ENCODE results near the gene ZDHHC8.
A peak's percentile ranks its signal among the peaks of the same experiment; 100 is the strongest.

The ZDHHC8 gene

DNA sequence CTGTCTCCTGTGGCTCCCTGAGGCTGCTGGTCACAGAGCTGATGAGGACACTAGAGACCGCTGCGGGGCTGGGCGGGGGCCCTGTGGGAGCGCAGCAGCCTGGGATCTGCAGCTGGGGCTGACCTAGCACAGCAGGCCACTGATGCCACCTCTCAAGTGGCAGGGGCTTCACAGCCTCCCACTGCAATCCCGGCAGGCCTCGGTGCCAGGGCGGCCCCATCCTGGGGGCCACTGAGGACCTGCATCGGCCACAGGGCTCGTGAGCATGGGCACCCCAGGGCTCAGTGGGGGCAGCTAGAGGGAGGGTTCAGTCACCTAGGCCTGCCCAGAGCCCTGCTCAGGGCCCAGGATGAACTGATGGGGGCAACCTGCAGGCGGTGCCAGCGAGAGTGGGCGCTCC, 33.8 kb downstream of the ZDHHC8 start:
- Histone ChIP-seq H3K4me1 (ENCODE audit: control insufficient read depth, insufficient read depth, low read length) (no peaks in the 10 kb centered on the region), H3K4me3 (ENCODE audit: low read length) (no peak overlapping the region), H3K27me3 (replicated peaks; ENCODE audit: control insufficient read depth, insufficient read depth, low read length) (peaks cover 39% of the 10 kb centered on the region), H3K9me3 (ENCODE audit: control insufficient read depth, low read length) (no peaks in the 10 kb centered on the region), H3K36me3 (ENCODE audit: control insufficient read depth, insufficient read depth, low read length, severe bottlenecking) (no peaks in the 10 kb centered on the region), H3K9ac (ENCODE audit: low read length) (no peak overlapping the region)
- no peak for DNase-seq (ENCODE audit: low read depth)

DNA sequence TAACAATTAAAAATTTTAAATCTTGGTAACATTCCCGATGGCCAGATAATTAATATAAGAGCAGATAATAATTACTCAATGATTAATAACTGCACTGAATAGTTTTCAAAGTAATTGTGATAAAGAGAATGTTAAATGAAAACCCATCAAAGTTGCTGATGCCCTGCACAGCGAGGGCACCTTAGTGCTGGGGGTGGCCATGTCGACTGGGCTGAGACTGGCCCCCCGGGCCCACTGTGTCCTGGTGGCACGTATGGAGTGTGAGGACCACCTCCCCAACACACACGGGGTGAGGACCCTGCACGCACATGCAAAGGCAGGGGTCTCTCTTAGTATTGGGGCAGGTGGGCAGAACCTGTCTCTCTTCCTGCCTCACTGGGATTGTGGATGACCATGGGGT, 34.3 kb downstream of the ZDHHC8 start:
- peaks cover 39% of the 10 kb centered on the region for H3K27me3 ChIP-seq (replicated peaks; ENCODE audit: control insufficient read depth, insufficient read depth, low read length)
- no peaks in the 10 kb centered on the region for H3K9me3 ChIP-seq (ENCODE audit: control insufficient read depth, low read length)
- H3K36me3 ChIP-seq (ENCODE audit: control insufficient read depth, insufficient read depth, low read length, severe bottlenecking), result no peaks in the 10 kb centered on the region
- DNase-seq (ENCODE audit: low read depth), result no peak
- H3K4me3 ChIP-seq (ENCODE audit: low read length), result no peak overlapping the region
- H3K9ac ChIP-seq (ENCODE audit: low read length), result no peak overlapping the region
- H3K4me1 ChIP-seq (ENCODE audit: control insufficient read depth, insufficient read depth, low read length), result no peaks in the 10 kb centered on the region

DNA sequence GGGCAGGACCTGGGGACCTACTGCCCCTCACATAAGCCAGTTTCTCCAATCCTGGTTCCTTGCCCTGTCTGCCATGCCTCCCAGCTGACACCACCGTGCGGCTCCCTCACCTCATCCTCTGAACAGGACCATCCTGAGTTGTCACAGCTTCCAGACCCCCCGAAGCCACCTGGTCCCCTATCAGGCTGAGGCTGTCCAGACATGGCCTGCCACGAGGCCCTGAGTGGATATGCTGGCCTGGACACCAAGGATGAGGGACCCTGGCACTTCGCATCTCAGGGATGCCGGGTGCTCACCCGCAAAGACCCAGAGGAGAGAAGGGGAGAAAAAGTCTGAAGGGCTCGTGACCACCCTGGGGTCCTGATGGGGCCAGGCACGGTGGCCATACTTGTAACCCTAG, 35.1 kb downstream of the ZDHHC8 start:
- peaks cover 34% of the 10 kb centered on the region for H3K27me3 ChIP-seq (replicated peaks; ENCODE audit: control insufficient read depth, insufficient read depth, low read length)
- H3K4me3 ChIP-seq (ENCODE audit: low read length), result no peak overlapping the region
- H3K4me1 ChIP-seq (ENCODE audit: control insufficient read depth, insufficient read depth, low read length), result no peaks in the 10 kb centered on the region
- H3K9me3 ChIP-seq (ENCODE audit: control insufficient read depth, low read length), result no peaks in the 10 kb centered on the region
- H3K36me3 ChIP-seq (ENCODE audit: control insufficient read depth, insufficient read depth, low read length, severe bottlenecking), result no peaks in the 10 kb centered on the region
- no peak overlapping the region for H3K9ac ChIP-seq (ENCODE audit: low read length)
- DNase-seq (ENCODE audit: low read depth), result no peak

DNA sequence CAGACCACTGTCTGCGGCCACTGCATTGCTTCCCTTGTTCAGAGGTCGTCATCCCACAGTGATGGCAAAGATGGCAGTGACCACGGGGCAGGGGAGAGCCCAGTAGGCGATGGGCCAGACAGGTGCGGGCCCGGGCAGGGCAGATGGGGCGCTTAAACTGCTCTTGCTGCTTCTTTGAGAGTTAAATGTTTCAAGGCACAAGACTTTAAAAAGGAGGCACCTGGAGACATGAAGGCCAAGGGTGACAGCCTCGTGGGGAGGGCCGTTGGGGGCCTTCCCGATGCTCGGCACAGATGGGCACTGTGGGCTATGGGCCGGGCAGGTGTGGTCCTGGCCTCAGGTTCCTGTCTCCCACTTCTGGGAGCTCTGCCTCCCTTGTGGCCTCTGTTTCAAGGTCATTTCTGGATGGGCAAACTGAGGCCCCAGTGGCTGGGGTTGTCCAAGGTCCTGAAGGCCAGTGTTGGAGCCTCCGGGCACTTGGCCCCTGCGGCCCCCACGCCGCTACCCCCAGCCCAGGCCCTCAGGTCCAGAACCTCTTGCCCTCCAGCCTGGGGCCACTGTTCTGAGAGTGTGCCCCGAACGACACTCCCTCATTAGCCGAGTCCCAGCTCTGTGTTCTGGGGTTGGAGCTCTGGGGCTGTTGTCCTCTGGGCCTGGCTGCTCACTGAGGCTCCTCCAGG, 36.2 kb downstream of the ZDHHC8 start:
- H3K27me3 ChIP-seq (replicated peaks; ENCODE audit: control insufficient read depth, insufficient read depth, low read length), result peaks cover 34% of the 10 kb centered on the region
- no peak for DNase-seq (ENCODE audit: low read depth)
- no peaks in the 10 kb centered on the region for H3K4me1 ChIP-seq (ENCODE audit: control insufficient read depth, insufficient read depth, low read length)

DNA sequence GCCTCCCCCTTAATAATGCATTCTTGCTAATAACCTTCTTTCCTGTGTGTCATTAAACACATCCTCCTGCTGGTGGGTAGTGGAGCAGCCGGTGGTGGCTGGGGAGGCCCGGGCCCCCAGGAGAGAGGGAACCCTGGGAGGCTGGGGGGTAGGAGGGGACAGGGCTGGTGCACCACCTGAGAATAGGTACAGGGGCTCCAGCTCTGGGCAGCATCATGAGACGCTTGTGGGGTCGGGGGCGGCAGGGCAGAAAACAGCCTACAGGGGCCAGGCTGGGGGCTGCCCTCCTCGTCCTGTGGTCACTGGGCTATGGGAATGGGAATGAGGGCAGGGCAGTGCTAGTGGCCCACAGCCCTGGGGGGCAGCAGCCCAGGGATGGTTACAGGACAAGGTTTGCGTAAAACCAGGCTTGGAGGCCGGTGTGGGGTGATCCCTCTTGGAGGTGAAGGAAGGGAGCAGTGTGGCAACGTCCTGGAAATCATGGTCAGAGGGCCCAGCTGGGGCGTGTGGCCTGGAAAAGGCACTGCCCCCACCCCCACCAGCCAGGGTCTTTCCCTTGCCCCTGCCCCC, 37.7 kb downstream of the ZDHHC8 start:
- Histone ChIP-seq H3K9me3 (ENCODE audit: control insufficient read depth, low read length) (no peaks in the 10 kb centered on the region), H3K4me1 (ENCODE audit: control insufficient read depth, insufficient read depth, low read length) (no peaks in the 10 kb centered on the region), H3K4me3 (ENCODE audit: low read length) (no peak overlapping the region), H3K9ac (ENCODE audit: low read length) (no peak overlapping the region), H3K36me3 (ENCODE audit: control insufficient read depth, insufficient read depth, low read length, severe bottlenecking) (no peaks in the 10 kb centered on the region), H3K27me3 (replicated peaks; ENCODE audit: control insufficient read depth, insufficient read depth, low read length) (peaks cover 34% of the 10 kb centered on the region)
- no peak for DNase-seq (ENCODE audit: low read depth)

More for the DNA sequence above, 36.2 kb downstream of the ZDHHC8 start:
- Histone ChIP-seq H3K9ac (ENCODE audit: low read length) (no peak overlapping the region), H3K36me3 (ENCODE audit: control insufficient read depth, insufficient read depth, low read length, severe bottlenecking) (no peaks in the 10 kb centered on the region), H3K4me3 (ENCODE audit: low read length) (no peak overlapping the region), H3K9me3 (ENCODE audit: control insufficient read depth, low read length) (no peaks in the 10 kb centered on the region)

DNA sequence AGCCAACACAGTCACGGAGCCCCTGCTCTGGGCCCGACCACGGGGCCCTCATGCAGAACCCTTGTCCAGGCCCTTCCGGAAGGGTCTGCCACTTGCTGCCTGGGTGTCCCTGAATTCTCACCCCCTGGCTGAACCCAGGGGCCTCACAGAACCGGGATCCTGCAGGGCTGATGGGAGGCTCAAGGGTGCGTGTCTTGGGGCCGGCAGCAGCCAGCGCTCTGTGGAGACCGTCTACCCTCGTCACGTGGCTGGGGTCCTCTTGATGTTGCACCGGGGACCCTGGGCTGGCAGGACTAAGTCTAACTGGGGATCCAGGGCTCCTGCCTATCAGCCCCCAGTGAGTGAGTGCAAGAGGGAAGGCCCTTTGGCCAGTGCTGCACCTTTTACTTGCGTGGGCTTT, 38.6 kb downstream of the ZDHHC8 start:
- no peaks in the 10 kb centered on the region for H3K4me1 ChIP-seq (ENCODE audit: control insufficient read depth, insufficient read depth, low read length)
- no peak overlapping the region for H3K4me3 ChIP-seq (ENCODE audit: low read length)
- no peak for DNase-seq (ENCODE audit: low read depth)
- H3K9ac ChIP-seq (ENCODE audit: low read length), result no peak overlapping the region
- H3K36me3 ChIP-seq (ENCODE audit: control insufficient read depth, insufficient read depth, low read length, severe bottlenecking), result no peaks in the 10 kb centered on the region
- H3K9me3 ChIP-seq (ENCODE audit: control insufficient read depth, low read length), result no peaks in the 10 kb centered on the region
- peaks cover 34% of the 10 kb centered on the region for H3K27me3 ChIP-seq (replicated peaks; ENCODE audit: control insufficient read depth, insufficient read depth, low read length)

DNA sequence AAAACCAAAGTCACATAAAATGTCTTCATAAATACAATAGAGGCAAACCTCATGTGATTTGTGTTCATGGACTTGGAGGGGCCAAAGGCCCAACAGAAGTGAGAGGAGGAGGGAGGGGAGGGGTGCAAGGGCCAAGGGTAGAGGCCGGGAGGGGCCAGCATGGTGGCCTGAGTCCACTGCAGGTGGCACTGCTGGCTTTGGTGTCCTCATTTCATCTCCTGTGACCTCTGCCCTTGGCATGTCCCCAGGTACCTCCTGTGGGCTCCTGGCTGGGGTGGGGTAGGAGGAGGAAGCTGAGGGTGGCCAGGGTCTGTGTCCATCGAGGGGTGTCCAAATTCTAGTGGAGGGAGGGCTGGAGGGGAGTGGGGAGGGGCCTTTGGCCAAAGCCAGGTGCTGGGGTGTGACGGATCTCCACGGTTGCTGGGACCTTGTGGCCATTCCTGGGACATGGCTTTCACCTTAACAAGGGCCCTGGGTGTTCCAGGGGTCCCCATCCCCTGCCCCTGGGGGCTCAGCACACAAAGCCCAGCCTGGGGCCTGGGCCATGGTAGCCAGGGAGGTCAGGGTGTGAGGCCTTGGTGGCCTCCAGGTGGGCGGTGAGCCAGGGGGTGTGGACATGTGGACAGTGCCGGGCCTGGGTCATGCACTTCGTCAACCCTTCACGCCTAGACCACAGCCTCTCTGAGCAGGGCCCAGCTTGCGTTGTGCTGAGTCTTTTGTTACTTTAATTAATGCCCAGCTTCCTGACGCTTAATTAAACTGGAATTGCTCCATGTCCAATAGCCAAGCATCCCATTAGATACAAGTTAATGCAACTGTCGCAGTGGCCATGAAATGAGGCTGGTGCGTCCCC, 39.9 kb downstream of the ZDHHC8 start:
- no peaks in the 10 kb centered on the region for H3K36me3 ChIP-seq (ENCODE audit: control insufficient read depth, insufficient read depth, low read length, severe bottlenecking)
- H3K4me1 ChIP-seq (ENCODE audit: control insufficient read depth, insufficient read depth, low read length), result no peaks in the 10 kb centered on the region
- H3K27me3 ChIP-seq (replicated peaks; ENCODE audit: control insufficient read depth, insufficient read depth, low read length), result peaks cover 32% of the 10 kb centered on the region
- DNase-seq (ENCODE audit: low read depth), result no peak
- H3K9ac ChIP-seq (ENCODE audit: low read length), result no peak overlapping the region
- no peaks in the 10 kb centered on the region for H3K9me3 ChIP-seq (ENCODE audit: control insufficient read depth, low read length)
- H3K4me3 ChIP-seq (ENCODE audit: low read length), result no peak overlapping the region

DNA sequence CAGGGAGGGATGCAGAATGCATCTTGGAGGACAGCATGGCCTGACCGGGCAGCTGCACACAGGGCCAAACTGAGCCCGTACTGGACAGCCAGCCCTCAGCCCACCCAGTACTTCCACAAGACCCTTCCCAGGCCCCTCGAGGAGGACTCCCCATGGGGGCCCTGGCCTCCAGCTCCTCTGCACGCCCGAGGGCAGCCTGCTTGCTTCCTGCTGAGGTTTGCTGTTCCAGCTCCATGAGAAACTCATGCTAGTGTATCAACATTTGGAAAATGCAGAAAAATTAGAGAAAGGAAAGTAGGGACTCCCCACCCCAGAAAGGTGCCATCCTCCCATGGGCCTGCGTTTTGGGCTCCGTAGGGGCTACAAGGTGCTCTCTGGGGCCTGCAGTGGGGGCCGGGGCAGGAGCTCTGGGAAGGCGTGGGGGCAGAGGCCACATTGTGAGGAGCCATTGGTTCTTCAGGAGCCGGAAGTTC, 40.6 kb downstream of the ZDHHC8 start:
- Histone ChIP-seq H3K4me3 (ENCODE audit: low read length) (no peak overlapping the region), H3K27me3 (replicated peaks; ENCODE audit: control insufficient read depth, insufficient read depth, low read length) (peaks cover 32% of the 10 kb centered on the region), H3K4me1 (ENCODE audit: control insufficient read depth, insufficient read depth, low read length) (no peaks in the 10 kb centered on the region), H3K36me3 (ENCODE audit: control insufficient read depth, insufficient read depth, low read length, severe bottlenecking) (no peaks in the 10 kb centered on the region), H3K9me3 (ENCODE audit: control insufficient read depth, low read length) (no peaks in the 10 kb centered on the region), H3K9ac (ENCODE audit: low read length) (no peak overlapping the region)
- no peak for DNase-seq (ENCODE audit: low read depth)

DNA sequence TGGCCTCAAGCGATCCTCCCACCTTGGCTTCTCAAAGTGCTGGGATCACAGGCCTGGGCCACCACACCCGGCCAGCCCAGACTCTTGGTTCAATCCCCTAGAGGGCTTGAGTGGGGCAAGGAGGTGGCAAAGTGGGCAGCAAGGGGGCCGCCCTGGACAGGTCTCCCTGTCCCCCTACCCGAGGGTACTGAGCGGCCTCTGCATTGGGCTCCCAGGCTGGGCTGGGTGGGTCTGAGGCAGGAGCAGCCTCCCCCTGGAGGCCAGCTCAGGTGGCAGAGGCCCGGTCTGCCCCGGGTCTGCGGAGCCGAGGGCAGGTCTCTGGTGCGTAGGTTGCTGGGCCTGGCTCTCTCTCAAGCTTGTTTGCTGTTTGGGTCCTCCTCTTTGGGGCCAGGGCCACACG, 41.6 kb downstream of the ZDHHC8 start:
- DNase-seq (ENCODE audit: low read depth), result no peak
- no peak overlapping the region for H3K9ac ChIP-seq (ENCODE audit: low read length)
- H3K36me3 ChIP-seq (ENCODE audit: control insufficient read depth, insufficient read depth, low read length, severe bottlenecking), result no peaks in the 10 kb centered on the region
- H3K4me1 ChIP-seq (ENCODE audit: control insufficient read depth, insufficient read depth, low read length), result no peaks in the 10 kb centered on the region
- H3K27me3 ChIP-seq (replicated peaks; ENCODE audit: control insufficient read depth, insufficient read depth, low read length), result peaks cover 37% of the 10 kb centered on the region
- H3K4me3 ChIP-seq (ENCODE audit: low read length), result no peak overlapping the region
- H3K9me3 ChIP-seq (ENCODE audit: control insufficient read depth, low read length), result no peaks in the 10 kb centered on the region

DNA sequence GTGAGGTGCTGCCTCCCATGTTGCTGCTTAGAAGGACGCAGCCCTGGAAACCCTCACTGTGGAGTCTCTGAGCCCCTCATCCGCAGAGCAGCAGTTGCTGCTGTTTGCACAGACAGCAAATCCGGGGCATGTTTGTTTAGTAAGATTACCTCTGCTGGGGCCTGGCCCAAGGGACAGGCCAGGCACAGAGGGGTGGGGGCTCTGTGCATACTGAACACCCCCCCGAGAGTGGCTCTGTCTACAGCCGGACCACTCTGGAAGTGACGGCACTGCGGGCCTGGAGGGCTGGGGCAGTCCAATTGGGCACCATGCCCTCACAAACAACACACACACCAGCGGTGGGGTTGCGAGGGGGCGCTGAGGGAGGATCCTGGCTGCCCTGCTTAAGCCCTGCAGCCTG, 42.2 kb downstream of the ZDHHC8 start:
- Histone ChIP-seq H3K36me3 (ENCODE audit: control insufficient read depth, insufficient read depth, low read length, severe bottlenecking) (no peaks in the 10 kb centered on the region), H3K27me3 (replicated peaks; ENCODE audit: control insufficient read depth, insufficient read depth, low read length) (peaks cover 37% of the 10 kb centered on the region), H3K9ac (ENCODE audit: low read length) (no peak overlapping the region), H3K4me3 (ENCODE audit: low read length) (no peak overlapping the region), H3K9me3 (ENCODE audit: control insufficient read depth, low read length) (no peaks in the 10 kb centered on the region), H3K4me1 (ENCODE audit: control insufficient read depth, insufficient read depth, low read length) (no peaks in the 10 kb centered on the region)
- DNase-seq (ENCODE audit: low read depth), result no peak

DNA sequence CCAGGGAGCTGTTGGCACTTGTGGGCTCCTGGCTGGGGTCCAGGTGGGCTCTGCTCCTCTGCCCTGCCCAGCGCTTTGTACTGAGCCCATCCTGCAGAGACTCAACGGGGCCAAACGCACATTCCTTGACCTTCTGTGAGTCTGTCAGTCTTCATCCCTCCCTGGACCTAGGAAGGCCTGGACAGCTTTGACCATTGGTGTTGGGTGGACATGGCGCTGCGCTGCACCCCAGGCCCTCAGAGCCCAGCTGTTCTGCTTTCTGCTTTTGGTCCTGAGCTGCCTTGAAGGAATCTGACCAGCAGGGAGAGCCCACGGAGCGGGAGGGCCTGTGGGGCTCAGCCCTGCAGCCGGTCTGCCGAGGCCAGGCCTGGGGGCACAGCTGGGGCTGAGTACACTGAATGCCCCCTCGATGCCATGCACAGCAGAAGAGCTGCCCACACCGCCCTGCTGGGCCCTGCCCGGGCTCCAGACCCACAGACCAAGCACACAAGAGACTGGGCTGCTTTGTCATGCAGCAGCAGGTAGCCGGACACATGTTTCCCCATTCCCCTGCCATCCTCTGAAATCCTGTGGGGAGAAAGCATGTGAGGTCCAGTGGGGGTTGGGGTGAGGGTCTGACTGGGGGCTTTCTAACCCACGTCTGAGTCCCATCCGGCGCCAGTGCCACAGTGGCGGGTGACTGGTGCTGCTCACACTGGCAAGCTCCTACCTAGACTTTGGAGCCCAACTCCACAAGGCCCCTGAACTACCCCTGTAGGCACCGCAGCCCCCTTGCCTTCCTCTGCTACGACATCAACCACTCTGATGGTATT, 43.4 kb downstream of the ZDHHC8 start:
- Histone ChIP-seq H3K4me1 (ENCODE audit: control insufficient read depth, insufficient read depth, low read length) (no peaks in the 10 kb centered on the region), H3K36me3 (ENCODE audit: control insufficient read depth, insufficient read depth, low read length, severe bottlenecking) (no peaks in the 10 kb centered on the region), H3K9ac (ENCODE audit: low read length) (no peak overlapping the region), H3K27me3 (replicated peaks; ENCODE audit: control insufficient read depth, insufficient read depth, low read length) (peaks cover 36% of the 10 kb centered on the region), H3K9me3 (ENCODE audit: control insufficient read depth, low read length) (no peaks in the 10 kb centered on the region), H3K4me3 (ENCODE audit: low read length) (no peak overlapping the region)
- DNase-seq (ENCODE audit: low read depth), result peak; percentile 31
